ENCODE data around the gene RARS2.
"Not testable (repeated sequence)": the region's sequence is repeated elsewhere in the genome, so short reads cannot be mapped to it uniquely, and the experiment has no call there.

RARS2 gene

GRCh38 chr6:87504441-87504840 lies 85.3 kb downstream of the RARS2 start:
- no peak for DNase-seq (ENCODE audit: low read depth in 2 of 3, low spot score in 1 of 3)

DNA sequence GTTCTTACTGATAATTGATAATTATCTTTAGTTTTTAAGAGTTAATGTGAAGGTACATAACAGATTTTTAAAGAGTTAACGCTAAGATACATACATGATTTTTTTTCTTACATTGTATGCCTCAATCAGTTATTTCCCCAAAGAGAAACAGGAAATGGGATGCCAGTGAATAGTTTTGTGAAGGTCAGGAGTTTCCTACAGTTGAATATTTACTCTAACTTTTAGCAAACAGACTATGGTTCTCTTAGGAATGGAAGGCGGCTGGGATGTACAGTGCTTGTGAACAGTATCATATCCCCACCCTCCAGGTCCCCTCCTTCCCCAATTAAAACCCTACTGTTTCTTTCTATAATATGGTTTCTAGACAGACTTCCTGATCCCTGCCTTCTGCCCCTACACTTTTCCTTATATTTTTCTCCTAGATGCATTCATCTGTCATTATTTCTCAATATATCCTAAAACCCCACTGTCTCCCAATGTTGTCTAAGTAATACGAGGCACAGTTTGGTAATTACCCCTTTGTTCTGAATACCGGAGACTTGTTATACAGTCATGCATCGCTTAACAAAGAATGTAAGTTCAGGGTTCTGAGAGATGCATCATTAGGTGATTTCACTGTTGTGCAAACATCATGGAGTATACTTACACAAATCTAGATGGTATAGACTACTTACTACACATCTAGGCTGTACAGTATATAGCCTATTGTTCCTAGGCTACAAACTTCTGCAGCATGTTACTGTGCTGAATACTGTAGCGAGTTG lies 87.8 kb downstream of the RARS2 start:
- no peak for DNase-seq (ENCODE audit: low read depth in 2 of 3, low spot score in 1 of 3)

DNA sequence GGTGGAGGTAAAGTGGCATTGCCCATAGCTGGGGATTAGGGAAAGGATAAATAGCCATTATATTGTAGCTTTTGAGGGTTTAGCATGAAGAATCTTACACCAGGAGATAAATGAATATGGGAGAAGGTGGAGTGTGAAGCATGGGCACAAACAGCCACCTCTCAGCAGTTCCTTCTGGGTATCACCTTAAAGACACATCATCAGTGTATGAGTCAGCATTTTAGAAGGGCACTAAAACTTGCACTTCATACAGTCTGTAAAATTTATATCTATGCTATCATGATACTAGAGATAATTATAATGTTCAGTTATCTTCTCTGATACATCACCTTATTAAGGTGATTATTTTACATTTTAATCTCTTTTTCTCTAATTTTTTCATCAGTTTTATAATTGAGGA lies 91.7 kb downstream of the RARS2 start:
- DNase-seq (ENCODE audit: low read depth in 2 of 3, low spot score in 1 of 3), result no peak

DNA sequence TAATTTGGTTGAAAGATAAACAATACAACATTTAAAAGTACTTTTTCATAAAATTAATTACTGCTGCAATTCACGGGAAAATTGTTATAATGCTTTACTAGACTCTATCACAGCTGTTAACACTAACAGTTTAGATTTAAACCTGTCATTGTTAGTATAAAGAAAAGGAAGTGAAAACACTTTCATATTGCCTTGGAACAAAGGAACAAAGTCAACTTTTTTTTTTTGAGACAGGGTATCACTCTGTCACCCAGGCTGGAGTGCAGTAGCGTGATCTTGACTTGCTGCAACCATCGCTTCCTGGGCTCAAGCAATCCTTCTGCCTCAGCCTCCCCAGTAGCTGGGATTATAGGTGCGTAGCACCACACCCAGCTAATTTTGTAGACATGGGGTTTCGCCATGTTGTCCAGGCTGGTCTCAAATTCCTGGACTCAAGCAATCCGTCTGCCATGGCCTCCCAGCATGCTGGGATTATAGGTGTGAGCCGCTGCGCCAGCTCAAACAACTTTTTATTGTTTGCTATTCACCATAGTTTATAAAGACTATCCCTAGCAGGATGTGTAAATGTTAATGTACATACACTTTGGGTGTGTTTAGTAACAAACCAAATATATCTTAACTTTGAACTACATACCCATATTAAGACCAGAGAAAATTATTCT lies 94.9 kb downstream of the RARS2 start:
- no peak for DNase-seq (ENCODE audit: low read depth in 2 of 3, low spot score in 1 of 3)

DNA sequence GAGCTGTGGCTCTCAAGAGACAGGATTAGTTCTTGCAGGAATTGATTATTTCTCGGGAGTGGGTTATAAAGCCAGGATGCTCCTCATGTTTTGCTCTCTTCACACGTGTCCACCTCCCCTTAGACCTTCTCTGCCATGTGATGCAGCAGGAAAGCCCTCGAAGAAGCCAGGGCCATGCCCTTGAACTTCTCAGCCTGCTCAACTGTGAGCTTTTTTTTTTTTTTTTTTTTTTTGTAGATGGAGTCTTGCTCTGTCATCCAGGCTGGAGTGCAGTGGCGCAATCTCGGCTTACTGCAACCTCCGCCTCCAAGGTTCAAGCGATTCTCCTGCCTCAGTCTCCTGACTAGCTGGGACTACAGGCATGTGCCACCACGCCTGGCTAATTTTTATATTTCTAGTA lies 100.5 kb downstream of the RARS2 start:
- DNase-seq (ENCODE audit: low read depth in 2 of 3, low spot score in 1 of 3), result not testable (repeated sequence)

GRCh38 chr6:87487555-87487954 lies 102.2 kb downstream of the RARS2 start:
- DNase-seq (ENCODE audit: low read depth in 2 of 3, low spot score in 1 of 3), result no peak

DNA sequence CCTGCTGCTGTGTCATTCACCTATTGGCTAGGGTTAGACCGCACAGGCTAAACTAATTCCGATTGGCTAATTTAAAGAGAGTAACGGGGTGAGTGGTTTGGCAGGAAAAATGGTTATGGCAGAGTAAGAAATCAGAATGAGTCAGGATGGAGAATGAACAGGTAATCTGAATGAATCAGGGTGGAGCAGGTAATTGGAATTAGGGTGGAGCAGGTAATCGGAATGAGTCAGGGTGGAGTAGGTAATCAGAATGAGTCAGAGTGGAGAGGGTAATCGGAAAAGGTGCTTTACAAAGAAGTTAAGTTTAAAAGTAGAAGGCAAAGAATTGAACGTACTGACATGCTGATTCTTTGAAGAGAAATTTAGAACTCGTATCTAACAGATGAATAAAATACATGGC lies 105.3 kb downstream of the RARS2 start:
- DNase-seq (ENCODE audit: low read depth in 2 of 3, low spot score in 1 of 3), result no peak

DNA sequence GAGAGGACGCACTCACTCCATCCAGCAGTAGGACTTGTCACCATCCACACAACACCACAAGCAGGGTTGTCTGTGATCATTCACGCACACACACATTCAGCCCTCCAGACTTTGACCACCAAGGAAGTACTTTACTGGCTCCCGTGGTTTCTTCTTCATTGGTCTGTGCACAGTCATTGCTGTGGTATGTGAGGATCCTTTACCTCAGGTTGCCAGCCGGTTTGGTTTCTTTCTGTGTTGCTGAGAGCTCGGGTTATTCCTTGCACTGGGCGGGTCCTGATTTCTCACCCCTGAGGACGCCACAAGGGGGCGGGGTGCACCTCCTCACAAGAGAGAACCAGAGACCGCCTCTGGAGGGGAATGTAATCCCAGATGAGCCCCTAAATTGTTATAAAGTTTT lies 105.9 kb downstream of the RARS2 start:
- DNase-seq (ENCODE audit: low read depth in 2 of 3, low spot score in 1 of 3), result no peak

GRCh38 chr6:87482366-87482765 lies 107.4 kb downstream of the RARS2 start:
- no peak for DNase-seq (ENCODE audit: low read depth in 2 of 3, low spot score in 1 of 3)

DNA sequence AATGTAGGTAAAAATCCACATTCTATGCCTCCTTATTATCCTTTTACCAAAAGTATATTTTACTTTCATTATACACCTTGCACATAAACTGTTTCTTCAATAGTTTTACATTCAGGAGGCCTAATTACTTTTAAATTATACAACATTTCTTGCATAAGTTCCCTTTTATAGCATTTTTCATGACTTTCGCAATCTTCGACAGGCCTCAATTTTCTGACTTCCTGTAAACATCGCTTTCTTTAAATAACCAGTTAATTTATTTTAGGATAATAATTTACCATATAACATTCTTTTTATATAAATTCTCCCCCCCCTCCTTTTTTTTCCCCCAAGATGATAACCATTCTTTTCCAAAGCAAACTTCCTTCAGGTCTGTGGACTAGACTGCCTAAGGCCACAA lies 107.9 kb downstream of the RARS2 start:
- DNase-seq (ENCODE audit: low read depth in 2 of 3, low spot score in 1 of 3), result no peak

DNA sequence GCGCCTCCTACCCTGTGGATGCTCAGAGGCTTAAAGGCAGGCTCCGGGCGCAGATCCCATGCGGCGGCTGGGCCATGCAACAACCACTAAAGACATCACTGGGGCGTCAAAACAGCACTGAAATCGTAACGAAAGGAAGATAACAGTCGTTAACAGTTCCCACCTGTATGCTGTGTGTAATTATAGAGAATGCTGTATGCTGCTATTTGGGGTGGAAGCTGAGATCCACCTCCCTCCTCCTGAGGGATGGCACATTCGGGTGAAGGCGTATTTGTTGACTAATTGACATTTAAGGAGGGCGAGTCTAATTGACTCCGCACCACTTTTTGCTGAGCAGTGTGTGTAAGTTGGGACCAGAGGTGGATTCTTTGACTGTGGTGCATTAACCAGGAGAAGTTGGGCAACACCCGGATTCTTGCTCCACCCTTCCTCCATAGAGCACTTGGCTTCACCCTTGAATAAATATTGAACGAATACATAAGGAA lies 116.3 kb downstream of the RARS2 start:
- peak in 1 of 3 donors; percentile 34 for DNase-seq (ENCODE audit: low read depth in 2 of 3, low spot score in 1 of 3)

DNA sequence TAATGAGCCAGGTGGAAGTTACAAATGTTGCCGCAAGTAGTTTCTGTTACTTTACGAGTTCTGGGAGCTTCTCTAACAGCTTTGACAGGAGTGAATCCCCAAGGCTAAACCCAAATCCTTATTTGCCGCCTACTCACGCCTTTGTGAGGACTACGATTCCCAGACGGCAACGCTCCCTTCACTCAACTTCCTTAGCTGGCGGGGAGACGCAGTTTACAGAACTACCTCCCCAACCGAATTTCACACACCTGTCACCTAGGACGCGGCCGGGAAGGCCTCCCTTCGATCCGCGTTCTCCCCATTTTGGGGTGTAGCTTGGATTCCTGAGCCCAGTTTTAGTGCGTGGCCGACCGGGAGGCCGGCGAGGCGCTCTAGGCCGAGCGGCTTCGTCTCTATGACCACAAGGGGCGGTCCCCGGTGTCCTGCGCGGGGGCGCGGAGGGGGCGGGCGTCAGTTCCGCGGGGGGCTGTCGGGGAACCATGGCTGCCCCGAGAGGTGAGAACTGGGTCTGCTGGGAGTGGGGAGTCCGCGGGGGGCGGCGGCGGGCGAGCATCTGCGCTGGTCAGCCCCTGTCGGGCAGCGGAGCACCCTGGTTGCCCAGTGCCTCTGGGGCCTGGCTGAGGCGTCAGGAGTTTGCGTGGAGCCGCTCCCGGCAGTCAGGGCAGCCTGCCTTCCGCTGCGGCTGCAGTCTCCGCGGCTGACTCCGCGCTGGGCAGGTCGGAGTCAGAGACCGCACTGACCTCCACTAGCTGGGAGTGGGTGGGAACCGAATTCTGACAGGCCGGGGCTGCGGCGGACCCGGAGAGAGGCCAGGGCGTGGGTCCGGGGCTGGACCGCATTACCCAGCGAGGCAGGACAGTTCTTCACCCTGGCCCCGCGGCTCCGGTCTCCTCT lies 117.0 kb downstream of the RARS2 start, which contains the start of gene SLC35A1:
TSS of gene SLC35A1 (plus strand) at position 450 of the 894 bp plus-strand sequence. CDS start at position 480, 30 bp downstream.
- peak; percentile 72 to 80 (median 80) for DNase-seq (ENCODE audit: low read depth in 2 of 3, low spot score in 1 of 3)

- no peak for DNase-seq (ENCODE audit: low read depth in 2 of 3, low spot score in 1 of 3)
These were observed 124.7 kb downstream of the RARS2 start for GRCh38 chr6:87465051-87465450.
